Effector memory CD8-positive, alpha-beta T cell (primary cell): ENCODE measurements around the gene ZNF740.

Experiments
- ATAC-seq: fragments of 150-1000 bp; cut with Tn5 transposase; replicated peaks from 2 replicates; pipeline ENCODE4 v1.10.0; 2021; ENCODE audit warnings: mild to moderate bottlenecking, moderate library complexity
- DNase-seq, 3 experiments: peaks; one replicate each; pipeline ENCODE4 v3.0.0; 2021
- H3K27ac Mint-ChIP-seq, 2 donors: one replicate each; pipeline ENCODE4 v1.8.0; 2022; ENCODE audit warnings: mild to moderate bottlenecking in 2 of 2, mixed read lengths in 2 of 2, moderate library complexity in 2 of 2
- H3K27me3 Mint-ChIP-seq, 2 donors: one replicate each; pipeline ENCODE4 v1.8.0; 2022; ENCODE audit warnings: mixed read lengths in 2 of 2
- H3K36me3 Mint-ChIP-seq: one replicate; pipeline ENCODE4 v1.8.0; 2022; ENCODE audit warnings: mild to moderate bottlenecking, moderate library complexity, mixed read lengths; ENCODE audit not compliant: insufficient read depth
- H3K4me1 Mint-ChIP-seq, 2 donors: one replicate each; pipeline ENCODE4 v1.8.0; 2022; ENCODE audit warnings: low read depth in 2 of 2, mixed read lengths in 2 of 2
- H3K4me3 Mint-ChIP-seq, 2 donors: one replicate each; pipeline ENCODE4 v1.8.0; 2022; ENCODE audit warnings: mild to moderate bottlenecking in 2 of 2, mixed read lengths in 2 of 2, moderate library complexity in 2 of 2
- H3K9me3 Mint-ChIP-seq, 2 donors: one replicate each; pipeline ENCODE4 v1.8.0; 2022; ENCODE audit warnings: mixed read lengths in 2 of 2

ZNF740 gene

GRCh38 chr12:53215497-53215896 lies 35.0 kb downstream of the ZNF740 start:
- peak overlapping the region; percentile 77 to 91 for H3K27ac Mint-ChIP-seq
- H3K4me3 Mint-ChIP-seq: peak overlapping the region in 1 of 2 donors; percentile 10

GRCh38 chr12:53217051-53217930 lies 36.8 kb downstream of the ZNF740 start:
- H3K4me1 Mint-ChIP-seq: peaks cover 57 to 67% of the 10 kb centered on the region in 2 donors
- DNase-seq (peak in 2 of 3 experiments; percentile 57 to 58), ATAC-seq (peak; percentile 28)
- no peaks in the 10 kb centered on the region for H3K27me3 Mint-ChIP-seq
- peak overlapping the region; percentile 49 to 91 for H3K27ac Mint-ChIP-seq
- peak overlapping the region; percentile 94 to 100 for H3K4me3 Mint-ChIP-seq
- H3K36me3 Mint-ChIP-seq: peaks cover 50% of the 10 kb centered on the region
- no peaks in the 10 kb centered on the region for H3K9me3 Mint-ChIP-seq

More at GRCh38 chr12:53215497-53215896, 35.0 kb downstream of the ZNF740 start:
- no peak for DNase-seq
- no peaks in the 10 kb centered on the region for H3K27me3 Mint-ChIP-seq
- no peak for ATAC-seq
- no peaks in the 10 kb centered on the region for H3K9me3 Mint-ChIP-seq
- H3K4me1 Mint-ChIP-seq: peaks cover 57 to 69% of the 10 kb centered on the region in 2 donors
- peaks cover 56% of the 10 kb centered on the region for H3K36me3 Mint-ChIP-seq

GRCh38 chr12:53217931-53218307 lies 37.4 kb downstream of the ZNF740 start:
- H3K4me1 Mint-ChIP-seq: peaks cover 63 to 67% of the 10 kb centered on the region in 2 donors
- ATAC-seq (no peak), DNase-seq (no peak)
- H3K27ac Mint-ChIP-seq: peak overlapping the region; percentile 31 to 91
- peak overlapping the region; percentile 94 to 100 for H3K4me3 Mint-ChIP-seq
- no peaks in the 10 kb centered on the region for H3K9me3 Mint-ChIP-seq
- no peaks in the 10 kb centered on the region for H3K27me3 Mint-ChIP-seq
- peaks cover 50% of the 10 kb centered on the region for H3K36me3 Mint-ChIP-seq

- Mint-ChIP-seq H3K4me1 (peaks cover 58 to 65% of the 10 kb centered on the region in 2 donors), H3K27me3 (no peaks in the 10 kb centered on the region), H3K9me3 (no peaks in the 10 kb centered on the region), H3K27ac (peak overlapping the region; percentile 80 to 91), H3K36me3 (peaks cover 43% of the 10 kb centered on the region), H3K4me3 (peak overlapping the region; percentile 94 to 100)
- ATAC-seq: no peak
- DNase-seq: no peak
Observed at GRCh38 chr12:53218551-53219291, 38.2 kb downstream of the ZNF740 start.

DNA sequence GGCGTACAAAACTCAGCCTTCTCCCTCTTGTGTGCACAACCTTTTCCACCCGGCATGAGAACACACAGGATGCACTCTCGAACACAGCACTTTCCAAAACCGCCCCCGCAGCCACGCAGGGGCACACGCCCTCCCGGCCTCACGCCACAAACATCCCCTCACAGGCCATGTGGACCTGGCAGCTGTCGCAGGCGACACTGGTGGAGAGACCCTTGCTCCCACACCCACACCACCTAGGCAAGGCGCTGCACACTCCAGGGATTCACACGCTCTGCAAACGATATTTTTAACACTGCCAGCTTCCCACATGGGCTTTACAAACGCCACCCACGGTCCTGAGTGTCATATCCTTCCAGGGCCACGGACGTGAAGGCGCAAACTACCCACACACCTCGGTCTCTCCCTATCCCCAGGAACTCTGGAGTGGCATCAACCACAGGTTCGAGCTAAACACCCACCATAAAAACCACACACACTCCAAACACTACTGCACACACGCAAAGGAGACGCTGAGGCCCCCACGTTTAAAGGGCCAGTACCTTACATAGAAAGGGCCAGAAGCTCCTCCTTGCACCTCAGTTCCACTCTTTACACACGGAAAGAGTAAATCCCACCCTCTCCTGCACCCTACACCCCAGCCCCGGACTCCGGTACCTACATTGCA lies 38.9 kb downstream of the ZNF740 start:
- ATAC-seq: peak; percentile 10
- H3K27me3 Mint-ChIP-seq: no peaks in the 10 kb centered on the region
- DNase-seq: no peak
- H3K4me1 Mint-ChIP-seq: peaks cover 62 to 66% of the 10 kb centered on the region in 2 donors
- H3K36me3 Mint-ChIP-seq: peaks cover 36% of the 10 kb centered on the region
- H3K27ac Mint-ChIP-seq: peak overlapping the region; percentile 80 to 85
- H3K4me3 Mint-ChIP-seq: peak overlapping the region; percentile 94 to 100
- no peaks in the 10 kb centered on the region for H3K9me3 Mint-ChIP-seq

- H3K4me3 Mint-ChIP-seq: peak overlapping the region; percentile 94 to 100
- H3K4me1 Mint-ChIP-seq: peaks cover 67% of the 10 kb centered on the region in 2 donors
- DNase-seq (peak; percentile 70 to 74 (median 72)), ATAC-seq (peak; percentile 60)
- H3K27me3 Mint-ChIP-seq: no peaks in the 10 kb centered on the region
- H3K27ac Mint-ChIP-seq: peak overlapping the region; percentile 85 to 87
- H3K36me3 Mint-ChIP-seq: peaks cover 29% of the 10 kb centered on the region
- H3K9me3 Mint-ChIP-seq: no peaks in the 10 kb centered on the region
Observed at GRCh38 chr12:53219956-53220693, 39.6 kb downstream of the ZNF740 start.

DNA sequence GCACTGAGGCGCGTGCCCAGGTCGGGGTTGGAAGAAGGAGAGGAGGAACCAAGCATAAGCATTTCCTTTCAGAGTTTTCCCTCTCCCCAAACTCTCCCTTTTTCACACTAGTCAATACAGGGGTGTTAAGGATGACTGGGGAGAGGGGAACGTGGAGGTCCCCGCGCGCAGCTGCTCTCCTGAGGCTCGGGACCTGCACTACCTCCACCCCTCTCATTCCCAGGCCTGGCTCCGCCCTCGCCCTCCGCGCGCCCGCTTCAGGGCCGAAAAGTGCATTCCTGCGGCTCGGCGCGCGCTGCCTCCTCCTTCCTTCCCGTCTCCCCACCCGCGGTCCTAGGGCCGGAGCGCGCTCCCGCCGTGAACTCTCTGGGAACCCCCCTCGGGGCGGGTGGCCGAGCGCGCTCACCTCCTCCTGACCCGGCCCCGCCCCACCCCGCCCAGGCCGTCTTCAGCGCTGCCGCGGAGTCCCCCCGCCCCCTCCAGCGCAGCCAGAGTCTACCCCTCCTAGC lies 40.2 kb downstream of the ZNF740 start:
- peaks cover 25% of the 10 kb centered on the region for H3K36me3 Mint-ChIP-seq
- peak overlapping the region; percentile 85 to 87 for H3K27ac Mint-ChIP-seq
- ATAC-seq (peak; percentile 64), DNase-seq (peak; percentile 60 to 71 (median 68))
- H3K4me1 Mint-ChIP-seq: peaks cover 67 to 68% of the 10 kb centered on the region in 2 donors
- H3K27me3 Mint-ChIP-seq: no peaks in the 10 kb centered on the region
- H3K4me3 Mint-ChIP-seq: peak overlapping the region; percentile 94 to 100
- H3K9me3 Mint-ChIP-seq: no peaks in the 10 kb centered on the region

GRCh38 chr12:53221203-53222080 lies 40.9 kb downstream of the ZNF740 start:
- ATAC-seq: peak; percentile 14
- Mint-ChIP-seq H3K27ac (peak overlapping the region; percentile 87 to 89), H3K27me3 (no peaks in the 10 kb centered on the region), H3K4me3 (peak overlapping the region; percentile 94 to 100), H3K9me3 (no peaks in the 10 kb centered on the region), H3K4me1 (peaks cover 61 to 62% of the 10 kb centered on the region in 2 donors), H3K36me3 (peaks cover 25% of the 10 kb centered on the region)
- peak in 1 of 3 experiments; percentile 58 for DNase-seq

- Mint-ChIP-seq H3K27ac (peak overlapping the region; percentile 87 to 89), H3K27me3 (no peaks in the 10 kb centered on the region), H3K36me3 (peaks cover 31% of the 10 kb centered on the region), H3K9me3 (no peaks in the 10 kb centered on the region), H3K4me3 (peak overlapping the region; percentile 94 to 100), H3K4me1 (peaks cover 59% of the 10 kb centered on the region in 2 donors)
- ATAC-seq: no peak
- no peak for DNase-seq
Observed at GRCh38 chr12:53222170-53222721, 41.7 kb downstream of the ZNF740 start.

DNA sequence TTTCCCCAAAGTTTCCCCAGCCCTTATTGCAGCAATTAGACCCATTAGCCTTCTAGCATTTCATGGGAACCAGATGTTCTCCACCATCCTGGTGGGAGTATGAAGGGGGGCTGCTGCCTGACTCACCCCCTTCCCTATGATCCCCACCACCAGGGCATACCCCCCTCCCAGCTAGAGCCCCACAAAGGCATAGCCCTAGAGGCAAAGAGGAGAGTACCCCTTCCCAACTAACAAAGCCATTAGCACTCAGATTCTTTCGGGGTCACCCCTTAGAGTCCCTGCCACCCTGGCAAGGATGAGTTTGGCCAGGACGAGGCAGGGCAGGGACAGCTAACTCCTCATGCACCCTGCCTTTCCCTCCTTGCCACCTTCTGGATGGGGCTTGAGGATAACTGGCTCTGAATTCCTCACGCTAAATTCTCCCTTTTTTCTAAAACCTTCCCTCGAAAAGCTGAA lies 42.3 kb downstream of the ZNF740 start:
- Mint-ChIP-seq H3K9me3 (no peaks in the 10 kb centered on the region), H3K27me3 (no peaks in the 10 kb centered on the region), H3K36me3 (peaks cover 27% of the 10 kb centered on the region), H3K27ac (peak overlapping the region; percentile 87 to 89), H3K4me3 (peak overlapping the region; percentile 94 to 100), H3K4me1 (peaks cover 53 to 54% of the 10 kb centered on the region in 2 donors)
- ATAC-seq: no peak
- no peak for DNase-seq

DNA sequence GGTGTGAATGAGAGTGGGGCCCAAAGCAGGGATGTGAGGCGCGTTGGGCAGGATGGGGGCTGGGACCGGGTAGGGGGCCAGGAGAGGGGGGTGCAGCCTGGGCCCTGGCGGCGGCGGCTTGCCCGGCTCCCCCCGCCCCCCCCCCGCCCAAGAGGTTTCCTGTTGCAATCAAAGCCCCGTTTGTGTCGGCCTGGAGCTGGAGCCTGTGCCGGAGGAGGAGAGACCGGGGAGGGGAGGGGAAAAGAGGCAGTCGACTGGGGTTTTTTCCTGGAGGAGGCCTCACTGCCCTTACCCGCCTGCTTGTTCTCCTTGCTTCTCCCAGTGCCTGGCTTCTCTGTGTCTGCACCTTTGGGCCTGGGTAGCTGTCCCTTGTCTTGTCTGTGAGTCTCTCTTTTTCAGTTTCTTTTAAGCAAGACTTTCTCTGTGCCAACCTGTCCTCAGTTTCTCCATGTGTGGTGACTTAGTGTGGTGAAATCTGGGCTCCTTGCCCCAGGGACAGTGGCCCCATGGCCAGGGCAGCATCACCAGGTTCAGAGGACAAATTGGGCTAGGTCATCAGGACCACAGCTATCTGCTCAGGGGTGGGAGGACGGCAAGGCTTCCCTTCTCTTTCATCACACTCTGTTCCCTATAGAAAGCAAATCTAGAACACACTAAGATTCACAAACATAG lies 43.0 kb downstream of the ZNF740 start:
- Mint-ChIP-seq H3K27me3 (no peaks in the 10 kb centered on the region), H3K36me3 (peaks cover 23% of the 10 kb centered on the region), H3K4me3 (peak overlapping the region; percentile 94 to 100), H3K4me1 (peaks cover 46 to 50% of the 10 kb centered on the region in 2 donors), H3K27ac (peak overlapping the region; percentile 84 to 89), H3K9me3 (no peaks in the 10 kb centered on the region)
- ATAC-seq (no peak), DNase-seq (no peak)
